K562 (cell line): ENCODE data around the gene AOC1.

Source experiments
- EZH2 ChIP-seq: IDR thresholded peaks from 2 replicates; pipeline ENCODE4 v1.6.1; 2012; ENCODE audit warnings: low read depth, mild to moderate bottlenecking, inconsistent platforms, low read length, borderline replicate concordance
- HOXB6 ChIP-seq: fragments of 250-450 bp; sonication (Bioruptor Pico); IDR thresholded peaks from 2 replicates; pipeline ENCODE4 v1.5.1; 2022; ENCODE audit warnings: mild to moderate bottlenecking, borderline replicate concordance
- MAZ ChIP-seq, 2 experiments: fragments of 450-650 bp in 1 of 2; sonication (generic) in 1 of 2; formaldehyde crosslinking; IDR thresholded peaks in 1 of 2; conservative IDR thresholded peaks in 1 of 2; 2 replicates each; pipeline versions ENCODE4 v1.4.0 to v1.5.0; 2020; ENCODE audit warnings: mild to moderate bottlenecking in 1 of 2, missing genetic modification reagents in 1 of 2
- MEIS2 ChIP-seq: fragments of 450-650 bp; IDR thresholded peaks from 2 replicates; pipeline ENCODE4 v1.6.1; 2014; ENCODE audit warnings: mild to moderate bottlenecking; ENCODE audit not compliant: partially characterized antibody
- RBM39 ChIP-seq: fragments of 200-400 bp; formaldehyde crosslinking; optimal IDR thresholded peaks from 2 replicates; pipeline ENCODE3; 2018; ENCODE audit warnings: low read depth, low read length
- TEAD4 ChIP-seq, 2 experiments: sonication (generic) in 1 of 2; formaldehyde crosslinking in 1 of 2; IDR thresholded peaks; 2 replicates each; pipeline versions ENCODE4 v1.6.1 to v1.8.0; 2012 to 2022; ENCODE audit warnings: borderline replicate concordance in 1 of 2, inconsistent platforms in 1 of 2, low read length in 1 of 2, mild to moderate bottlenecking in 1 of 2, missing genetic modification reagents in 1 of 2
- ZBTB8A ChIP-seq: fragments of 450-650 bp; IDR thresholded peaks from 2 replicates; pipeline ENCODE4 v1.6.1; 2018; ENCODE audit warnings: mild to moderate bottlenecking, moderate library complexity; ENCODE audit not compliant: partially characterized antibody
- ZNF143 ChIP-seq: sonication (generic); formaldehyde crosslinking; IDR thresholded peaks from 2 replicates; pipeline ENCODE4 v1.9.0; 2022; ENCODE audit warnings: mild to moderate bottlenecking, missing genetic modification reagents
- ZNF263 ChIP-seq: sonication (generic); formaldehyde crosslinking; IDR thresholded peaks from 2 replicates; pipeline ENCODE4 v1.8.0; 2022; ENCODE audit warnings: mild to moderate bottlenecking, missing genetic modification reagents, borderline replicate concordance
- TF ChIP-seq, protein P1 (sequence below), 3 experiments: IDR thresholded peaks in 2 of 3; conservative IDR thresholded peaks in 1 of 3; 2 replicates each; pipeline ENCODE4 v1.5.1; 2011 to 2012; ENCODE audit warnings: low read length in 3 of 3, mild to moderate bottlenecking in 3 of 3, control low read depth in 2 of 3, improper control_type of control experiment in 1 of 3, inconsistent platforms in 1 of 3, low read depth in 1 of 3, mixed read lengths in 1 of 3, moderate library complexity in 1 of 3; ENCODE audit not compliant: insufficient read depth in 2 of 3

DNA sequence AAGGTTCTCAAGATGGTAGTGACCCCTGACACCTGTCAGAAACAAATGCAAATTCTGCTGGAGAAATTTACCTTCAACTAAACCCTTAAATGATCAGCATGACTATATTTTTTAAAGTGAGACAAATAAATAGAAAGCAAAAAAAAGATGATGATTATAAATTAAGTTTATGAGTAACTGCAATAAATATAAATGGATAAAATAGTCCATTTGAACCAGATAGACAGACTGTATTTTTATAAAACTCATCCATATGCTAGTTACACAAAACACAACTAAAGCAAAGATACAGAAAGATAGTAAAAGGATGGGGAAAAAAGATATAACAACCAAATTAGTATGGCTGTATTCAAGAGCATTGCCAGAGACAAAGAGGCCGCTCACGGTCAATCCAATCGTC, 45.9 kb upstream of the AOC1 start:
- no peak for TF ChIP-seq MAZ (CRISPR knock-in tag; conservative IDR thresholded peaks at IDR 0.05 in 1 of 2, IDR thresholded peaks at IDR 0.05 in 1 of 2)
- no peak for TF ChIP-seq EZH2
- TF ChIP-seq ZNF263 (CRISPR knock-in tag), result no peak
- TF ChIP-seq TEAD4 (IDR thresholded peaks at IDR 0.05; ENCODE audit: low read length), result no peak
- TF ChIP-seq TEAD4 (CRISPR knock-in tag; IDR thresholded peaks at IDR 0.05; ENCODE audit: borderline replicate concordance), result no peak
- TF ChIP-seq ZNF143, result no peak
- no peak for TF ChIP-seq HOXB6 (CRISPR knock-in tag)
- no peak for TF ChIP-seq ZBTB8A
- TF ChIP-seq RBM39, result no peak
- TF ChIP-seq, protein P1, sequence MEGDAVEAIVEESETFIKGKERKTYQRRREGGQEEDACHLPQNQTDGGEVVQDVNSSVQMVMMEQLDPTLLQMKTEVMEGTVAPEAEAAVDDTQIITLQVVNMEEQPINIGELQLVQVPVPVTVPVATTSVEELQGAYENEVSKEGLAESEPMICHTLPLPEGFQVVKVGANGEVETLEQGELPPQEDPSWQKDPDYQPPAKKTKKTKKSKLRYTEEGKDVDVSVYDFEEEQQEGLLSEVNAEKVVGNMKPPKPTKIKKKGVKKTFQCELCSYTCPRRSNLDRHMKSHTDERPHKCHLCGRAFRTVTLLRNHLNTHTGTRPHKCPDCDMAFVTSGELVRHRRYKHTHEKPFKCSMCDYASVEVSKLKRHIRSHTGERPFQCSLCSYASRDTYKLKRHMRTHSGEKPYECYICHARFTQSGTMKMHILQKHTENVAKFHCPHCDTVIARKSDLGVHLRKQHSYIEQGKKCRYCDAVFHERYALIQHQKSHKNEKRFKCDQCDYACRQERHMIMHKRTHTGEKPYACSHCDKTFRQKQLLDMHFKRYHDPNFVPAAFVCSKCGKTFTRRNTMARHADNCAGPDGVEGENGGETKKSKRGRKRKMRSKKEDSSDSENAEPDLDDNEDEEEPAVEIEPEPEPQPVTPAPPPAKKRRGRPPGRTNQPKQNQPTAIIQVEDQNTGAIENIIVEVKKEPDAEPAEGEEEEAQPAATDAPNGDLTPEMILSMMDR (IDR thresholded peaks at IDR 0.05 in 2 of 3, conservative IDR thresholded peaks at IDR 0.05 in 1 of 3; ENCODE audit: insufficient read depth in 2 of 3, low read depth in 1 of 3, low read length in 3 of 3), result no peak
- TF ChIP-seq MEIS2, result no peak
